Thoracic aorta (tissue), 2 donors: ENCODE data around the gene NLK. TPM values are rescaled to one million over a fixed set of nuclear protein-coding genes. Genes with fewer than 3 reads are reported as not detected.

Source experiments
- ATAC-seq: fragments of 150-250 bp; one replicate; pipeline ENCODE4 v1.8.0; 2017; ENCODE audit warnings: low read depth; ENCODE audit not compliant: insufficient number of reproducible peaks, low FRiP score
- DNase-seq: peaks from one replicate; pipeline ENCODE4 v3.0.0-alpha.2; 2020; ENCODE audit warnings: low spot score
- H3K27ac ChIP-seq, 2 donors: fragments of 200-600 bp; sonication (generic); 1 replicate in 1 of 2; 2 replicates in 1 of 2; pipeline ENCODE4 v1.5.1; 2016; ENCODE audit warnings: mild to moderate bottlenecking in 2 of 2, moderate library complexity in 2 of 2
- H3K27me3 ChIP-seq: fragments of 200-600 bp; sonication (generic); replicated peaks from 2 replicates; pipeline ENCODE4 v1.6.0; 2016; ENCODE audit warnings: mild to moderate bottlenecking; ENCODE audit not compliant: insufficient read depth
- H3K36me3 ChIP-seq: fragments of 200-600 bp; sonication (generic); one replicate; pipeline ENCODE4 v1.5.1; 2016
- H3K4me1 ChIP-seq, 2 donors: fragments of 200-600 bp; sonication (generic); 1 replicate in 1 of 2; 2 replicates in 1 of 2; pipeline versions ENCODE4 v1.5.1 to v1.6.0; 2016; ENCODE audit warnings: low read depth in 2 of 2, mild to moderate bottlenecking in 1 of 2; ENCODE audit not compliant: control insufficient read depth in 1 of 2
- H3K4me3 ChIP-seq: fragments of 200-600 bp; sonication (generic); 2 replicates; pipeline ENCODE4 v1.5.1; 2016; ENCODE audit warnings: mild to moderate bottlenecking
- H3K9me3 ChIP-seq: fragments of 200-600 bp; sonication (generic); 2 replicates; pipeline ENCODE4 v1.5.1; 2016
- CTCF ChIP-seq: fragments of 200-600 bp; sonication (generic); IDR thresholded peaks from one replicate; pipeline ENCODE4 v1.5.1; 2019; ENCODE audit warnings: antibody characterized with exemption
- total RNA-seq, 2 donors: library from RNA; depleted of rRNA; stranded (reverse); fragments of >200 nt; gene quantifications; one replicate each; pipeline versions ENCODE4 v1.1.0 to v1.2.3, GENCODE V29; 2016

The NLK gene
- total RNA-seq, 2 donors from 2014 or later: 10.3 to 23.0 TPM

GRCh38 chr17:28221751-28222414, 179.4 kb downstream of the NLK start:
- DNase-seq (no peak), ATAC-seq (no peak)
- Histone ChIP-seq H3K4me1 (no peaks in the 10 kb centered on the region), H3K36me3 (no peaks in the 10 kb centered on the region), H3K27ac (no peak overlapping the region), H3K4me3 (no peak overlapping the region), H3K27me3 (no peaks in the 10 kb centered on the region), H3K9me3 (no peaks in the 10 kb centered on the region)
- no peak for TF ChIP-seq CTCF

- H3K36me3 ChIP-seq: no peaks in the 10 kb centered on the region
- DNase-seq (no peak), ATAC-seq (no peak)
- no peaks in the 10 kb centered on the region for H3K9me3 ChIP-seq
- TF ChIP-seq CTCF: no peak
- H3K27ac ChIP-seq: no peak overlapping the region
- H3K27me3 ChIP-seq: no peaks in the 10 kb centered on the region
- H3K4me1 ChIP-seq: peaks cover 0 to 9% of the 10 kb centered on the region in 2 donors
- no peak overlapping the region for H3K4me3 ChIP-seq
These were observed 182.8 kb downstream of the NLK start for GRCh38 chr17:28225271-28225670.

GRCh38 chr17:28225867-28226266, 183.4 kb downstream of the NLK start:
- peaks cover 0 to 9% of the 10 kb centered on the region in 2 donors for H3K4me1 ChIP-seq
- ATAC-seq (no peak), DNase-seq (no peak)
- no peak for TF ChIP-seq CTCF
- H3K27me3 ChIP-seq: no peaks in the 10 kb centered on the region
- no peak overlapping the region for H3K27ac ChIP-seq
- H3K36me3 ChIP-seq: no peaks in the 10 kb centered on the region
- H3K9me3 ChIP-seq: no peaks in the 10 kb centered on the region
- no peak overlapping the region for H3K4me3 ChIP-seq

- DNase-seq (no peak), ATAC-seq (no peak)
- H3K4me1 ChIP-seq: peaks cover 0 to 9% of the 10 kb centered on the region in 2 donors
- no peaks in the 10 kb centered on the region for H3K36me3 ChIP-seq
- H3K27ac ChIP-seq: no peak overlapping the region
- no peak for TF ChIP-seq CTCF
- H3K9me3 ChIP-seq: no peaks in the 10 kb centered on the region
- no peaks in the 10 kb centered on the region for H3K27me3 ChIP-seq
- H3K4me3 ChIP-seq: no peak overlapping the region
These were observed 184.3 kb downstream of the NLK start for GRCh38 chr17:28226563-28227315.

GRCh38 chr17:28227316-28228108, 185.0 kb downstream of the NLK start:
- Histone ChIP-seq H3K36me3 (no peaks in the 10 kb centered on the region), H3K27ac (no peak overlapping the region), H3K9me3 (no peaks in the 10 kb centered on the region), H3K4me3 (peak overlapping the region; percentile 60), H3K27me3 (no peaks in the 10 kb centered on the region), H3K4me1 (peaks cover 0 to 9% of the 10 kb centered on the region in 2 donors)
- DNase-seq (no peak), ATAC-seq (no peak)
- no peak for TF ChIP-seq CTCF
